CD4-positive, alpha-beta T cell treated with Interleukin-1 beta for 1 hour (primary cell): ENCODE results near the gene FLII.
"Not testable (repeated sequence)": the region's sequence is repeated elsewhere in the genome, so short reads cannot be mapped to it uniquely, and the experiment has no call there.

ENCODE experiments used
- DNase-seq, 2 donors: peaks; one replicate each; pipeline ENCODE4 v3.0.0-alpha.2; 2020 to 2022

The FLII gene

GRCh38 chr17:18238299-18238698, 20.2 kb downstream of the FLII start:
- no peak for DNase-seq

GRCh38 chr17:18237461-18237860, 21.1 kb downstream of the FLII start:
- no peak for DNase-seq

GRCh38 chr17:18236494-18236893, 22.0 kb downstream of the FLII start:
- no peak for DNase-seq

GRCh38 chr17:18235743-18236256, 22.7 kb downstream of the FLII start:
- DNase-seq, result no peak

- no peak for DNase-seq
These were observed 23.6 kb downstream of the FLII start for GRCh38 chr17:18234853-18235380.

GRCh38 chr17:18233803-18234518, 24.6 kb downstream of the FLII start:
- no peak for DNase-seq

- no peak for DNase-seq
These were observed 27.4 kb downstream of the FLII start for GRCh38 chr17:18231164-18231563.

GRCh38 chr17:18230288-18231141, 28.0 kb downstream of the FLII start:
- DNase-seq, result no peak

- DNase-seq, result no peak
These were observed 28.8 kb downstream of the FLII start for GRCh38 chr17:18229771-18230170.

GRCh38 chr17:18229254-18229653, 29.3 kb downstream of the FLII start:
- DNase-seq, result no peak

GRCh38 chr17:18228176-18228682, 30.3 kb downstream of the FLII start:
- DNase-seq, result no peak

- no peak for DNase-seq
These were observed 30.9 kb downstream of the FLII start for GRCh38 chr17:18227635-18228034.

GRCh38 chr17:18226284-18226945, 32.1 kb downstream of the FLII start:
- no peak for DNase-seq

- DNase-seq, result no peak
These were observed 32.8 kb downstream of the FLII start for GRCh38 chr17:18225642-18226283.

- peak; percentile 96 for DNase-seq
These were observed 33.4 kb downstream of the FLII start, which contains the start of gene LLGL1 for GRCh38 chr17:18225121-18225641. TSS of gene LLGL1 (plus strand) at chr17:18225635. CDS start at chr17:18225683, 48 bp downstream.

- DNase-seq, result no peak
These were observed 34.0 kb downstream of the FLII start for GRCh38 chr17:18224387-18225120.

GRCh38 chr17:18224053-18224386, 34.5 kb downstream of the FLII start:
- DNase-seq, result no peak

GRCh38 chr17:18218756-18219415, 39.7 kb downstream of the FLII start:
- DNase-seq, result no peak

GRCh38 chr17:18217412-18218015, 41.0 kb downstream of the FLII start:
- DNase-seq, result peak; percentile 73 to 76

- not testable (repeated sequence) for DNase-seq
These were observed 41.6 kb downstream of the FLII start for GRCh38 chr17:18216906-18217305.
